Measurements from ENCODE around the gene STON2.

The STON2 gene

DNA sequence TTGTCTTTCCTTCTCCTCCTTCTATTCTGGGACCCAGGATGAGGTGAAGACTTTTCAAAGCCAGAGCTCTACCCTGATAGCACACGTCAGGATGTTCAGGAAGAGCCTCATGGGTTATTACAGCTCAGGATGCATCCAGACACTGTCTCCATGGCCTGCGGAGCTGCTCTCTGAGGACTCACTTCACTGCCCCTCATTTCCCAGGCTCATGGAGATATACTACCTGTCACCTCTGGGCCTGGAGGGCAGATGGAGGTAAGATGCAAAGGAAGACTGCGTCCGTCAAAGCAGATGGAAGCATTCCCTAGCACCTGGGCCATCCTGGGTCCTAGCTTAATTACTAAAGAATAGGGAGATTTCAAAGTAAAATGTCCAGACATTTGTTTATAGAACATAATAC is 32.6 kb downstream of the STON2 start:
- in situ Hi-C loops (cut with HindIII; ENCODE audit: low pct_ligation_motif_present, low sequenced_read_pairs) = no loop called here
- Histone ChIP-seq H3K27ac (no peak overlapping the region), H3K36me3 (replicated peaks) (no peaks in the 10 kb centered on the region)

DNA sequence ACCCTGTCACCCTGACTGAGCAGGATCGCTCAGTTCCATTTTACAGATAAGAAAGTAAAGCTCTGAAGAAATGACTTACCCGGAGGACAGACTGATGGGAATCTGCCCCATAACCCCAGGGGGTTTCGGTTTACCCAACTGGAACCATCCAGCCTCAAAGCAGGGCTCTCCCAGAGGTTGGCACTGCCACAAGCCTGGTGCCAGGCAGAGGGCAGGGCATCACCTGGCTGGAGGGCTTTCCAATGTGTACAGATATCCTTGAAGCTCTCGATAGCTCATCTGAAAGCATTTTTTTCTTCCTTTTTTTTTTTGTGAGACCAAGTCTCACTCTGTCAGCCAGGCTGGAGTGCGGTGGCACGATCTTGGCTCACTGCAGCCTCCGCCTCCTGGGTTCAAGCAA is 33.2 kb downstream of the STON2 start:
- Histone ChIP-seq H3K27me3 (replicated peaks) (no peaks in the 10 kb centered on the region), H3K27ac (no peak overlapping the region), H3K36me3 (replicated peaks) (no peaks in the 10 kb centered on the region), H3K4me3 (ENCODE audit: low read depth, low read length) (no peak overlapping the region)
- TF ChIP-seq, protein P1, sequence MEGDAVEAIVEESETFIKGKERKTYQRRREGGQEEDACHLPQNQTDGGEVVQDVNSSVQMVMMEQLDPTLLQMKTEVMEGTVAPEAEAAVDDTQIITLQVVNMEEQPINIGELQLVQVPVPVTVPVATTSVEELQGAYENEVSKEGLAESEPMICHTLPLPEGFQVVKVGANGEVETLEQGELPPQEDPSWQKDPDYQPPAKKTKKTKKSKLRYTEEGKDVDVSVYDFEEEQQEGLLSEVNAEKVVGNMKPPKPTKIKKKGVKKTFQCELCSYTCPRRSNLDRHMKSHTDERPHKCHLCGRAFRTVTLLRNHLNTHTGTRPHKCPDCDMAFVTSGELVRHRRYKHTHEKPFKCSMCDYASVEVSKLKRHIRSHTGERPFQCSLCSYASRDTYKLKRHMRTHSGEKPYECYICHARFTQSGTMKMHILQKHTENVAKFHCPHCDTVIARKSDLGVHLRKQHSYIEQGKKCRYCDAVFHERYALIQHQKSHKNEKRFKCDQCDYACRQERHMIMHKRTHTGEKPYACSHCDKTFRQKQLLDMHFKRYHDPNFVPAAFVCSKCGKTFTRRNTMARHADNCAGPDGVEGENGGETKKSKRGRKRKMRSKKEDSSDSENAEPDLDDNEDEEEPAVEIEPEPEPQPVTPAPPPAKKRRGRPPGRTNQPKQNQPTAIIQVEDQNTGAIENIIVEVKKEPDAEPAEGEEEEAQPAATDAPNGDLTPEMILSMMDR (IDR thresholded peaks at IDR 0.05; ENCODE audit: low read depth, low read length, missing control alignments) = no peak
- DNase-seq = no peak
- in situ Hi-C loops (cut with HindIII; ENCODE audit: low pct_ligation_motif_present, low sequenced_read_pairs) = no loop called here

More for the DNA sequence above, 32.6 kb downstream of the STON2 start:
- no peak overlapping the region for H3K4me3 ChIP-seq (ENCODE audit: low read depth, low read length)
- no peaks in the 10 kb centered on the region for H3K27me3 ChIP-seq (replicated peaks)
- TF ChIP-seq, protein P1 (IDR thresholded peaks at IDR 0.05; ENCODE audit: low read depth, low read length, missing control alignments) = no peak
- no peak for DNase-seq

DNA sequence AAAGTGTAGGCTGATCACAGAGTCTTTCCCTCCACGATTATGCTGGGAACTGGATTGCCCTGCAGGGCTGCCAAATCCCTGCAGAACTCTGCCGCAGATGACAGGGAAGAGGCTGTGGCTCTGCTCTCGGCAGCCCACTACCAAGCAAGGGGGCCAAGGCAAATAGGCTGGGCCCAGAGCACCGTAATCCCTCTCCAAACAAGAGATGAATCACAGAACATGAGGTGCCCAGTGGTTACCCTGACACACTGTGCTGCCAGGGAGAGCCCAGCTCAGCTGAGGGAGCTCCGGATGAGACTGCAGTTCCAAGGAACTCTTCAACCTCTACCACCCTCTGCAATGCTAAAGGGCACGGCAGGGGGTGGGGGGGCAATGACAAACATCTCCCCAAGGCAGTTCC is 33.9 kb downstream of the STON2 start:
- H3K27me3 ChIP-seq (replicated peaks) = no peaks in the 10 kb centered on the region
- H3K36me3 ChIP-seq (replicated peaks) = no peaks in the 10 kb centered on the region
- H3K27ac ChIP-seq = no peak overlapping the region
- no peak overlapping the region for H3K4me3 ChIP-seq (ENCODE audit: low read depth, low read length)
- DNase-seq = no peak
- in situ Hi-C loops (cut with HindIII; ENCODE audit: low pct_ligation_motif_present, low sequenced_read_pairs) = no loop called here
- TF ChIP-seq, protein P1 (IDR thresholded peaks at IDR 0.05; ENCODE audit: low read depth, low read length, missing control alignments) = no peak

DNA sequence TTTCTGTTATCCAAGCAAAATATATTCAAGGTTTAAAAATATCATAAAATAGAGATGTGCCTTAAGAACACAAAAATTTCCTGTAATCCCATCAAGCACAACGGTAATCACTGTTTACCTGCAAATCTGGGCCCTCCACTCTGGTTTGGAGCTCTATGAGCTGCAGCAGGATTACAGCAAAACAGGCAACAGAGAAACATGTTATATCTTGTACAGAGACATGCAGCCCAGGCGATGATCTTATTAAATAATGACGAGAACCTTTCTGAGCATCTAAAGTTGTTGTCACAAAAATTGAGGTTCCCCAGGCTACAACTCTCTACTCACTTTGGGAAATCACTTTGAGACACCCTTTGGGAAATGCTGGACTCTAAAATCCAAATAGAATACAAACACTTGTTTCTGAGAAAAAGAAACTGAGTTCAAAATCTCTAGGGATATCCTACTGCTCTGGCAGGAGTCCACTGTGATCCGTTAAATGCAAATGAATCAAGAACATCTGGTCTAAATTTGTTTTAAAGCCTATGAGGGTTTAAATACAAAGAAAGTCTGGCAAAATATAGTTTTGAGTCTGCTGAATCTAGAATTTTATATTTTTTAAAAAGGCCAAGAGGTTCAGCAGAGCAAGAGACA is 36.3 kb downstream of the STON2 start:
- DNase-seq = no peak
- in situ Hi-C loops (cut with HindIII; ENCODE audit: low pct_ligation_motif_present, low sequenced_read_pairs) = no loop called here
- no peak overlapping the region for H3K27ac ChIP-seq
- TF ChIP-seq, protein P1 (IDR thresholded peaks at IDR 0.05; ENCODE audit: low read depth, low read length, missing control alignments) = no peak
- H3K4me3 ChIP-seq (ENCODE audit: low read depth, low read length) = no peak overlapping the region
- H3K27me3 ChIP-seq (replicated peaks) = no peaks in the 10 kb centered on the region
- H3K36me3 ChIP-seq (replicated peaks) = no peaks in the 10 kb centered on the region

DNA sequence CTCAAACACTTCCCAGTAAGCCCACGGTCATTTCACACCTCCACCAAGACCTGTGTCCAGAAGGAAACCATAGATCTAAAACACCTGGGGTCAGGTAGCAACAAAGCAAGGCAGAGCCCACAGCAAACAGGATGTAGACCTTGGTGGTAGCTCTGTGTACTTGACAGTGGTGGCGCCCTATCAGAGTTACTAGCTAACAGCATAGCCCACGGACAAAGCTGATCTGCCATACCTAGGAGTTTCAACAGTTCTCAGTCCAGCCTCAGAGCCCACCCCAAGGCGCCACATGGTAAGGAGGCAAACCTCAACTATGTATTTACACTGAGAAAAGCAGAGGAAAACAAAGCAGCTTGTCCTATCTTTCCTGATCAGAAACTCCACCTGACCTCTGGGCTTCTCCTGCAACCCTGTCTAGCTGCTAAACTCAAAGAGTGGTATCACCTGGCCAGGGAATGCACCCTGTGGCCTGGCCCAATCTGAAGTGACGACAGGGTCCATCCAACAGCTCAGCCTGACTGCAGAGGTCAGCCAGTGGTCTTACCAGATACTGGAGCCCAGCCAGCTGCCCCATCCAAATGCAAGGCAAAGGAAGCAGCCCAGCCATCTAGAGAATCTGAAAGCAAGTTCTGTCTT is 46.3 kb downstream of the STON2 start:
- H3K27ac ChIP-seq = no peak overlapping the region
- H3K36me3 ChIP-seq (replicated peaks) = no peaks in the 10 kb centered on the region
- H3K4me3 ChIP-seq (ENCODE audit: low read depth, low read length) = no peak overlapping the region
- in situ Hi-C loops (cut with HindIII; ENCODE audit: low pct_ligation_motif_present, low sequenced_read_pairs) = no loop called here
- TF ChIP-seq, protein P1 (IDR thresholded peaks at IDR 0.05; ENCODE audit: low read depth, low read length, missing control alignments) = no peak
- H3K27me3 ChIP-seq (replicated peaks) = no peaks in the 10 kb centered on the region
- no peak for DNase-seq

DNA sequence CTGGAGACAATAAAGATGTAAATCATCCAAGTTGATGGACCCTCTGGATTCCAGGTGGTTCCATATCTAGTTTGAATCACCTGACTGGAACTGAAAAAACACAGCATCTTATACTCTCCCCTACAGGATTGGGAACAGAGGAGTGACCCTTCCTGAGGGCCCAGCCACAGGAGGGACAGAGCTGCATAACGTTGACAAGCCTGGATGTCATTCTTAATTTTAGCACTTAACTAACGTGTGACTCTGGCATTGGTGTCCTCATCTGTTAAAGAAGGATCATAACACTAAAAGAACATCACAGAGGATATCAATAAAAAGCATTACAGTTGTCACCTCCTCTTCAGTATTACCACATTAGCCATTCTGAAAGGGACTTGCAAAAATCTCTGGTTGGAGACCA is 47.7 kb downstream of the STON2 start:
- in situ Hi-C loops (cut with HindIII; ENCODE audit: low pct_ligation_motif_present, low sequenced_read_pairs) = no loop called here
- TF ChIP-seq, protein P1 (IDR thresholded peaks at IDR 0.05; ENCODE audit: low read depth, low read length, missing control alignments) = no peak
- no peak overlapping the region for H3K4me3 ChIP-seq (ENCODE audit: low read depth, low read length)
- no peak for DNase-seq
- no peaks in the 10 kb centered on the region for H3K36me3 ChIP-seq (replicated peaks)
- H3K27ac ChIP-seq = no peak overlapping the region
- no peaks in the 10 kb centered on the region for H3K27me3 ChIP-seq (replicated peaks)
